Measurements from ENCODE around the gene CHST12.
A peak's percentile ranks its signal among the peaks of the same experiment; 100 is the strongest.
"Not testable (repeated sequence)": the region's sequence is repeated elsewhere in the genome, so short reads cannot be mapped to it uniquely, and the experiment has no call there.

Gene CHST12

DNA sequence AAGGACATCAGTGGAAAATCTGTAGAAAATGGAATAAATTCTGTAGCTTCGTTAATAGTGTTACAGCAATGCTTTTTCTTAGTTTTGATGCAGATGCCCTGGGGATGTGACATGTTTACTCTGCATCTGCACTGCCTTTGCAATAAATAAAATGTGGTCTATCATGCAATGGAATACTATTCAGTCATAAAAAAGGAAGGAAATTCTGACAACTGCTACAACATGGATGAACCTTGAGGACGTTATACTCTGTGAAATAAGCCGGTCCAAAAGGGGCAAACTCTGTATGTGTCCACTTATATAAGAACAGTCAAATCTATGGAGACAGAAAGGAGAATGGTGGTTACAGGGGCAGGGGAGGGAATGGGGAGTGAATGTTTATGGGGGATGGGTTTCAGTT is 59.3 kb downstream of the CHST12 start:
- no peak for DNase-seq (ENCODE audit: low read depth)

DNA sequence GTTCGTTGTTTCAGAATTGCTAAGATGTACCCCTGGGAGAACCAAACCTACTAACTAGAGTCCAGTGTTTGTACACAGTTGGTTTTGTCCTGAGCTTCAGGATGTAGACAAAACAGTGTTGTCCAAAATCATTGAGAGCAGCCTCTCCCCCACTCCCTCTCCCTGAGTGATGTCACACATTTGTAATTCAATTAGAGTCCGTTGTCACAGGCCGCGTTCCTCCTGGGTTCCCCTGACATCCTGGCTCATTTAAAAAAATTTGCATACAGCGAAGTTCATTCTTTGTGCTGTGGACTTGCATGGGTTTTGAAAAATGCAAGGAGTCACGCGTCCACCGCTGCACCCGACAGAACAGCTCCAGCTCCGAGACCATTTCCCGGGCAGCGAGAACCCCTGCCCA is 62.5 kb downstream of the CHST12 start:
- DNase-seq (ENCODE audit: low read depth) = no peak

DNA sequence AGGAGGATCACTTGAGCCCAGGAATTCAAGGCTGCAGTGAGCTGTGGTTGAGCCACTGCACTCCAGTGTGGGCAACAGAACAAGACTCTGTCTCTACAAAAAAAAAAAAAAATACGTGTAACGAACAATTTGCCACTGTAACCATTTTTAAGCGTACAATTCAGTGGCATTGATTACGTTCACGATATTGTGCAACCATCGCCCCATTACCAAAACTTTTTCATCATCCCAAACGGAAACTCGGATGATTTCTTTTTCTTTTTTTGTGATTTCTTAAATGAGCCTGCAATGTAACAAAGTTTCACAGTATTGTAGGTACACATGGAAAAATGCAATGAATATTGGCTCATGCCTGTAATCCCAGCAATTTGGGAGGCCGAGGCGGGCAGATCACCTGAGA is 63.3 kb downstream of the CHST12 start:
- DNase-seq (ENCODE audit: low read depth) = no peak

DNA sequence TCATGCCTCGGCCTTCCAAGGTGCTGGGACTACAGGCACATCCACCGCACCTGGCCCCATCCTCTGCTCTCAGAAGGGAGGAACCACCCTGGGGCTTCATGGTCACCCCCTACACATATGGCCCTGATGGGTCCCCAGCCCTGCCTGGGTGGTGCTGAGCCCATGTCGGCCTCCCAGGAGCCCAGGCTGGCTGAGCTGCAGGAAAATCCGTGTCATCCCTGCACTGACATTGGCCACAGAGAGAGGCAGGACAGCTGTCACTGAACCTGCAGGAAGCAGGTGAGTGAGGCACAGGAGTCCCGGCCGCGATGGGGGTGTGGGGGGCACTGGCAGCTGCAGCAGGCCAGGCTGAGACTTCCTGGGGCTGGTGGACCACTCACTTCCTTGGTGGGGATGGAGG is 64.8 kb downstream of the CHST12 start:
- DNase-seq (ENCODE audit: low read depth) = no peak

DNA sequence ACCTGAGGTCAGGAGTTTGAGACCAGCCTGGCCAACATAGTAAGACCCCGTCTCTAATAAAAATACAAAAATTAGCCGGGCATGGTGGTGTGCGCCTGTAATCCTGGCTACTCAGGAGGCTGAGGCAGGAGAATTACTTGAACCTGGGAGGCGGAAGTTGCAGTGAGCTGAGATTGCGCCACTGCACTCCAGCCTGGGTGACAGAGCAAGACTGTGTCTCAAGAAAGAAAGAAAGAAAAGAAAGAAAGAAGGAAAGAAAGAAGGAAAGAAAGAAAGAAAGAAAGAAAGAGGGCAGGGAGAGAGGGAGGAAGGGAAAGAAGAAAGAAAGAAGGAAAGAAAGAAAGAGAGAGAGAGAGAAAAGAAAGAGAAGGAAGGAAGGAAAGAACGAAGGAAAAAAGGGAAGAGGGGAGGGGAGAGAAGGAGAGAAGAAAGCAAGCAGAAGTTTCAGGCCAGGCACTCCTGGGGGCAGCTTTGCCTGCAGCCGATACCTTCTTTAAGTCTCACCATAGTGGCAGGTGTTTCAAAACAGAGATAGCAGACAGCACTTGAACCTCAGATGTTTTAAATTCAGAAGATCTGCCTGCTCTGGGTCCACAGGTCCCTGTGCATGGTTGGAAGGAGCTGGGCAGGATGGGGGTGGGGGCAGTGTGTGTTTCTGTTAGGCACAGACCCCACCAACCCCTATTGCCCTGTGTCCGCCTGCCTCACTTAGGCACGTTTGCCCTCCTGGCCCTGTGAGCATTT is 66.2 kb downstream of the CHST12 start:
- DNase-seq (ENCODE audit: low read depth) = not testable (repeated sequence)

DNA sequence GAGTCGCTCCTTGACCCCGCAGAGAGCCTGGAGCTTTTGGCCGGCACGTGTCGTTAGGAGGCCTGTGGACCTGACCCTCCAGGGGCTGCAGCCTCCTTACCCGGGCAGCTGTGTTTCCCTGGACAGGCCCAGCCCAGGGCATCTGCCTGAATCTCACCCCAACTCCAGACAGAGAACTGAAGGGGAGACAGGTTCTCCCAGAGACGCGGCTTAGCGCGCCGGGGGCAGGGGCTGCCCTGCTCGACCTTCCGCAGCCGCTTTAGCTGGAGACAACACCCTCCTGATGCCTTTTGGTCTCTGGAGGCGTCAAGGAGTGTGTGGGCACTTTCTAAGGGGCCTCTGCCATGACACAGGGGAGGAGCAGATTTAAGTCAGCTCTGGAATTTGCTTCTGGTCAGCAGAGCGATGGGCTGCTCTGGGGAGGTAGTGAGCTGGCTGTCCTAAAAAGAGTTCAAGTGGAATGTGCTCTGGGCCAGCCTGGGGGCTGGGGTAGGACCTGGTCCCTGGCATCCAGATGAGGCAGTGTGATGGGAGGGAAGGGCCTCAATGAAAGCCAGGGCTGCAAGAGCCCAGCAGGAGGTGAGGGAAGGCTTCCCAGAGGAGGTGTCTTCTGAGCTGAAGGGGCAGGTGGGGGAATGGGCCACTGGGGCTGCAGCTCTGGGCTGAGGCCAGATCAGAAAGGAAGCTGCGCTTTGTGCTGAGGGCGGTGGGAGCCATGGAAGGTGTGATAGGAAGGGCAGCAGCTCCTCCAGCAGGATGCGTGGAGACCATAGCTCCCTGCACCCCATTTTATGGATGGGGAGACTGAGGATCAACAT is 67.0 kb downstream of the CHST12 start:
- DNase-seq (ENCODE audit: low read depth) = no peak

DNA sequence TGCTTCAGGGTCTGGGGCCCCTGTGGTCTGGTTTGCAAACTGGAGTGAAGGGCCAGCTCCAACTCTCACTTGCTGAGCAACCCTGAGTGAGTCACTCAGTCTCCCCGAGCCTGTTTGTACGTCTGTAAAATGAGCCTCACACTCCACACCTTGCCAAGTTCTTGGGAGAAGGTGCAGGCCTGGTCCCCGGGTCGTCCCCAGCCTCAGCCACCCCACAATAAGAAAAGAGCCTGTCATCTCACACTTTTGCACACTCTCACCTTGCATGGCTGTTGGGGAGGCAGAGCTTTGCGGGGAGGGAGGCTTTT is 67.6 kb downstream of the CHST12 start:
- DNase-seq (ENCODE audit: low read depth) = peak; percentile 27

DNA sequence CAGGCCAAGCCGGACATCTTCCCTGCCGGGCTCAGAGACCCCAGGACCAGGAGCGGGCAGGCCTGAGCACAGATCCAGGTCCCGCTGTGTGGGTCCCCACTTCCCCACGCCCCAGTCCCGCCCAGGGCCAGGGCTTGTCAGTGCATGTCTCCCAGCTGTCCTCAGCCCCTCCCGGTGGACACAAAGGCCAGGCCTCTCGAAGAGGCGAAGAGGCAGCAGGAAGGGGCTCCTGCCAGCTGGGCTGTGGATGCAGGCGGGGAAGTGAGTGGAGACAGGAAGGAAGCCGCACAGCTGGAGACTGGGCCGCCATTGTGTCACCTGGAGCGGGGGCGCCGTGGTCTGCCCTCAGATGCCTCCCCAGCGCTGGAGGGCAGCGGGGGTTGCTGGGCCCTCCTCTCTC is 68.0 kb downstream of the CHST12 start:
- DNase-seq (ENCODE audit: low read depth) = no peak

DNA sequence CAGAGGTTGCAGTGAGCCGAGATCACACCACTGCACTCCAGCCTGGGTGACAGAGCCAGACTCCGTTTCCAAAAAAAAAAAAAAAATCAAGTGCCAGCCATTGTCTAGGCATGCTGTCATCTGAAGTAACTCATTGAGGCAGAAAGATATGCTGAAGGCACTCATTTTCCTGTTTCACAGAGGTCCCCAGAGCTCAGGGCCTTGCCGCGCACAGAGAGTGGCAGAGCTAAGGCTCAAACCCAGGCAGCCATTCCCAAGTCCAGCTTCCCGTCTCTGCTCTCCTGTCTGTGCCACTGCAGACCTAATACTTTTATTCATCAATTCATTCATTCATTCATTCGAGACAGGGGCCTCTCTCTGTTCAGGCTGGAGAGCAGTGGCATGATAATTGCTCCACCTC is 69.3 kb downstream of the CHST12 start:
- no peak for DNase-seq (ENCODE audit: low read depth)

DNA sequence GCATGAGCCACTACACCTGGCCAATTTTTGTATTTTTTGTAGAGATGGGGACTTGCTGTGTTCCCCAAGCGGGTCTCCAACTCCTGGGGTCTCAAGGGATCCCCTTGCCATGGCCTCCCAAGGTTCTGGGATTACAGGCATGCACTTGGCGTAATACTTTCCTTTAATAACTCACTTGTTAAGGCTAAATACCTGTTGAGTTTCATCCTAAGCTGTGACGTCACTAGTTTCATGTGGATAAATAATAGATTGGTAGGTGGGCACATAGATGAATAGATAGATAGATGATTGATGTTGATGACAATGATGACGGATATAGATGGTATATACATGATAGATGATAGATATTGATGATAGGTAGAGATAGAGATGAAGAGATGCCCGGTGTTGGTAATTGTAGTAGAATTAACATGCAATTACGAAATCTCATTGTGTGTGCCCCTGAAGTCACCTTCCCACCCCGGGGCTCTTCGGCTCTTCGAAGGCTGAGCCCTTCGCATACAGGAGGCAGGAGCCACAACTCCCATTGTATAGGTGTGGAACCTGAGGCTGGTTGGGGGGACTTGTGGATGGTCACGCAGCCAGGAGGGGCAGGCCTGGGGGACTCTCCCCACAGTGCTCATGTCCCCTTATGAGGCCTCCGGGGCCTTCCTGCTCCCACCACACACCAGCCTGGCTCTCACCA is 70.2 kb downstream of the CHST12 start:
- no peak for DNase-seq (ENCODE audit: low read depth)

DNA sequence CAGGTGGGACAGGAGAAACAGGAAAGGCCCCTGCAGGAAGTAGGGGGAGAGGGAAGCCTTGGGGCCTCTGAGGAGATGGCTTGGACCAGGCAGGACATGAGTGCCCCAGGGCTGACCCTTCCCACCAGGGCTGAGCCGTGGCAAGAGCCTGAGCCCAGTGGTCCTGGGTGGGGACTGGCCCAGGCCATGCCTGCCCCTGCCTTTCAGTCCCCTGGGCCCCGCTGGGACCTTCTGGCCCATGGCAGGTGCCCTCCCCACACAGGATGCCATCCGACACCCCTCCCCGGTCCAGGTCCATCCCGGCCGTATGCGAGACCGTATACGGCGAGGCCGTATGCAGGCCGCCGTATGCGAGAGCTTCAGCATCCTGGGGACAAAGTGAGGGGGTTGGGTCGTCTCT is 70.8 kb downstream of the CHST12 start:
- no peak for DNase-seq (ENCODE audit: low read depth)

DNA sequence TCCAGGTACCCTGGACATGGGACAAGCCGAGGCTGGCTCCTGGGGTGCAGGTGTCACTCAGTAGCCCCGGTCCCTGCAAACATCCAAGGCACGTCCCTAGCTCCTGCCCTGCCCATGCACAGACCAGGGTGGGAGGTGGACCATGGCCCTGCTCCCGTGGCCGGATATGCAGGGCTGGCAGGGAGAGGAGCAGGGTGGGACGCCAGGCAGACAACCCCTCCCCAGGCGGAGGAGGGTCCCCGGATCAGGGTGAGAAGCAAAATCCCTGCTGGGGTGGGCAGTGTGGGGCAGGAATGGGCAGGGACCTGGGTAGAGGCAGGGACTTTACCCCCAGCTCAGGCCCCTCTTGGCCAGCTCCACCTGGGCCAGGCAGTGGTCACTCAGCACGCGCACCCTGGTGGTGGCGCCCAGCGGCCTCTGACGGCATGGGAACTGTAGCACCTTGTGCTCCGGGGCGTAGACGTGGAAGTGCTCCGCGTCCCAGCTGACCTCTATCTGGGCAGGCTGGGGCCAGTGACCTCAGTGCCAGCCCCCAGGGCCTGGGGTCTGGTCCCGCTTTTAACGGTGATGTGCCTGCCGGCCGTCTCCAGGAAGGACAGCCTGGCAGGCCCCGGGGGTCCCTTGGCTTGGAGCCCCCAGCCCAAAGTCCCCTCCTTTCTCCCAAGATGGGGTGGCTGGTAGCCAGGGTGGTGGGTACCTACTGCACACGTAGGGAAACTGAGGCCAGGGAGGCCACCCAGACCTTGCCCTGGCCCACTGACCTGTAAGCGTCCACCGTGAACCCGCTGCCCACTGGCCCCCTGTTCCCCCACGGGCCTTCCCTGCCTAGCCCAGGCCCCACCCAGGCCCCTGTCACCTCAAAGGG is 71.6 kb downstream of the CHST12 start:
- DNase-seq (ENCODE audit: low read depth) = no peak

DNA sequence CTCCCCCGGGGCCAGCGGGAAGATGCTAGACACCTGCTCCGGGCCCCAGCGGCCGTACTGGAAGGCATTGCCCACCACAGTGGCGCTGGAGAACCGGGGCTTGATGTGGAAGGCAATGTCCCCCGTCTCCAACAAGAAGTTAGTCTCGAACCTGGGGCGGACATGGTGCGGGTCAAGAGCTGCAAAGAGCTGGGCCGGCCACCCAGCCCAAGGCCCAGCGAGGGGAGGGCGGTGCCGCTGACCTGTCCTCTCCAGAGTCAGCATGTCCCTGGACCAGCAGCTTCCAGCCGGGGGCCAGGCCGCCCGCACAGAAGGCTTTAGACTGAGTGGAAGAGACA is 72.2 kb downstream of the CHST12 start:
- DNase-seq (ENCODE audit: low read depth) = no peak

DNA sequence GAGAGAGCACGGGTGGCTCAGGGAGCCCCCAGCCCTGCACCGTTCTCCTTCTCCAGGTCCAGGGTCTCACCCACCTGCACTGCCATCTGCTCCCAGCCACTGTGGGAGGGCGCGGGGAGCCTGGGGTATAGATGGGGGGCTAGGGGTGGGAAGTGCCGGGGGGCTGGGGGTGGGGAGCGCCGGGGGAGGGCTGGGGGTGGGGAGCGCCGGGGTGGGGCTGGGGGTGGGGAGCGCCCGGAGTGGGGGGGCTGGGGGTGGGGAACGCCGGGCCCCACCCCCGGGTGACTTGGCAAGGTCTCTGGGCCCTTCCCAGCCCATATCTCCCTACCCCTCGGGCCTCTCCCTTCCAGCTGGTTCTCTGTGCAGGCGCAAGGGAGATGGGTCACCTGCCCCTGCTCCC is 72.9 kb downstream of the CHST12 start, which contains the start of gene GRIFIN:
Gene GRIFIN, minus strand, starts transcription at position 101 of the 400 bp plus-strand sequence. Its CDS starts 15 bp downstream, at position 86.
- no peak for DNase-seq (ENCODE audit: low read depth)

DNA sequence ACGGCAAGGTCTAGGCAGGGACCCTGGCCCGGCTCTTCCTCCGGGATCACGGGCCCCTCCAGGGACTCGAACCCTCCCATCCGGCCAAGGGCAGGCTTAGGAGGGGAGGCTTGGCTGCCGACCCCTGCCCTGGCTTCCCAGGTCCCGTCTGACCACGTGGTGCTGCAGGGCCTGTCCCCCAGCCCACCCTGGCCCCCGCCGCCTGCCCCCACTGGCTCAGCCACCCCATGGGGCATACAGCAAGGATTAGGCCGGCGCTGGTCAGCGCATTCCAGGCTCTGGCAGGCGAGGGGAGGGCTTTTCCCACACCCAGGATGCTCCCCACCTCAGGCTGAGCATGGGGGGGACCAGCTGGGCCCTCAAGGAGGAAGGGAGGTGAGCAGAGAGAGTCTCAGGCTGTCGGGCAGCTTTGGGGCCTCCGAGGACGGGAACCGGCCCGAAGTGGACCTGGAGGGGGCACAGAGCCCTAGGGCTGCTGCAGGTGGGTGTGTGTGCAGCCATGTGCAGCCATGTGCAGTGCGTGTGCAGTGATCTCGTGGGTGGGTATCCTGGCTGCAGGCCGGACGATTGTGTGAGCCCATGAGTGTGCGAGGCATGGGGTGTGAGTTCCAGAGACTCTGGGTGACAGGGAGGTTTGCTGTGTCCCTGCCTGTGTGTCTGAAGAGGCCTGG is 73.5 kb downstream of the CHST12 start:
- DNase-seq (ENCODE audit: low read depth) = no peak

DNA sequence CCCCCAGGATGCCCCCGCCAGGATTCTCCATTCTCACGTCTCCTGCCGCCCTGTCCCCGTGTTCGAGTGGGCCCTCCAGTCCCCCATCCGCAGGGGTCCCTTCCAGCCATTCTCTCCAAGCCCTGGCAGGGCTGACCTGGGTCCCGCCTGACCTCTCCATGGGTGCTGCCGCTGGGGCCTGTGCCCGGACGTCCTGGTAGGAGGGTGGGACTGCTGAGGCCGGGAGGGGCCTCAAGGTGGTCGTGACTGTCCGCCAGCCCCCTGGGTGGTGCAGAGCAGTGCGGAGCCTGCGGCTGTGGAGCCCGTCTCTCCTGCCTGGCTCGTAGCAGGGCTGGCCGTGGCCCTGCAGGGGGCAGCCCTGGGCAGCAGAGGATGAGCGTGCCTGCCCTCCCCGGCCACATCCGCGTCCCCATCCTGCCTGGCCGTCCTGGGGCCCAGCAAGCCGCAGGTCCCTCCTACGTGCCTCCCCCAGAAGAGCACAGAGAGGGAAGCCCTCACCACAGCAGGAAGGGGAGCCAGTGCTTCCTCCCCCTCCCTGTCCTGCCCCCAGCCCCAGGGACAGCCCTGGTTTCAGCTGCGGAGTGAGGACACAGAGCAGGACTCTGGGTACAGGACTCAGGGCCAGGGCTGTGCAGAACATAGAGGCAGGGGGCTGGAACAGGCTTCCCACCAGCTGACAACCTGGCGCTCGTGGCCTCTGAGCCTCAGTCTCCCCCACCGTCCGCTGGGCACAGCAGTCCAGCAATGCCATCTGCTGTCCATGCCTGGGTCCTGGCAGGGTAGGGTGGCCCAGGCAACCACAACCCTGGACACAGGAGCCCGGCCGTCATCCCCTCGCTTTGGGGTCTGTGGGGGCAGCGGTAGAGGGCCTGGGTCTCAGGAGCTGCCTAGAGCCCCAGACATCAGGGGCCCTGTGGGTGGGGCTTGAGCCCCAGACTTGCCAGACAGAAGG is 74.3 kb downstream of the CHST12 start:
- DNase-seq (ENCODE audit: low read depth) = peak; percentile 22

DNA sequence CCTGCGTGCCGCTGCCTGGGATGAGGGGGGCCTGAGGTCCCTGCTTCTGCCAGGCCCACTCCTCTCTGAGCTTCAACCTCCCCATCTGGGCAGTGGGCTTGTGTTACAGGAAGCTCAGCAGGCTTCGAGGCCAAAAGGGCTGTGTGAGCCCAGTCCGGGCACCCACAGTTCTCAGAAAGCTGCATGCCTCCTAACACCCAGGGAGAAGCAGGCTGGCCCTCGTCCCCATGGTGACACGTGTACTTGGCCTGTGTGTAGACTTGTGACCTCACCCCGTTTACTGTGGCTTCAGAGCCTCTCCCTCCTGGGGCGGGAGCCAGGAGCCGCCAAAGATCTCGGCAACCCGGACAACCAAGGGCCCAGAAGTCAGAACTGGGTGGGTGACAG is 75.0 kb downstream of the CHST12 start:
- no peak for DNase-seq (ENCODE audit: low read depth)

DNA sequence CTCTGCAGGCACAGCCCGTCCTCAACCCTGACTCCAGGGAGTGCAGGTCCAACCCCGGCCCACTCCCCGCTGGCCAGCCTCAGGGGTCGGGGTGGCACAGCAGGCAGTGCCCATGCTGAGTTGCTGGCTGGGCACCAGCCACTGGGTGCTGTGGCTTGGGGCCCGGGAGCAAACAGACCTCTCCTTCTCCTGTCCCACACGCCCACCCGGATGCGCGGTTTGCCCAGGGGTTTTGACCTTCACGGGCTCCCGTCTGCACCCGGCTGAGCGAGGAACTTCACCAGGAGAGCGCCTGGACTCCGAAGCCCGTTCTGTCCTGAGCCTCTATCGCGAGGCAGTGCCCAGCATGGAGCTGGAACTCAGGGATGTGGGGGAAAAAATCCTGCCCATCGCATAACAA is 75.4 kb downstream of the CHST12 start:
- no peak for DNase-seq (ENCODE audit: low read depth)

DNA sequence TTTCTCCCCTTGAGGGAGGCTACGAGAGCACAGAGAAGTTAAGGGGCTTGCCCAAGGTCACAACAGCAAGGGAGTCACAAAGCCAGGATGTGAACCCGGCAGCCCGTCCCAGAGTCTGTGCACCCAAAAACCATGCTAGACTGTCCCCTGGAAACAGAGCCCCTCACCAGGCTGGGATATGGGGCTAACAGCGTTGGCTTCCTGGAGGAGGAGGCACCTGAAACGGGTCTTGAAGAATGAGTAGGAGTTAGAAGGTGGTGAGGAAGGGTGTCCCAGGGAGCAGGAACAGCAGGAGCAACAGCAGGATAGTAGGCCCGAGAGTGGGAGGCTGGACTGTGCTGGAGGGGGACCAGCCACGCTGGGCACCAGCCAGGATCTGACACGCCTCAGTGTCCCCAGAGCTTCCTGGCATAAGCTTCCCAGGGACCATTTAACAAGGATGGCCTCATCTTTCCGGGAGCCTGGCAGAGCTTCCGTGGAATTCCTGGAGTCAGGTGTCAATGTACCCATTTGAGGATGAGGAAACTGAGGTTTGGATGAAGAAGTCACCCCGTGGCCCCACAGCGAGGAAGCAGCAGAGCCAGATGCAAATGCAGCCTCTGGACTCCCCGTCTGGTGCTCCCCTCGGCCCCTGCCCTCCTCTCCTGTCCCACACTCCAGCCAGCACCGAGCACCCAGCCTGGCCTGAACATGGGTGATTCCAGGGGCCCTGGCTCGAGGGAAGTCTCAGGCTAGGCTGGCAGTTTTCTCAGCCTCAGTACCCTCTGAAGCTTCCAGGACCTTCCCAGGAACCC is 76.1 kb downstream of the CHST12 start:
- DNase-seq (ENCODE audit: low read depth) = no peak

DNA sequence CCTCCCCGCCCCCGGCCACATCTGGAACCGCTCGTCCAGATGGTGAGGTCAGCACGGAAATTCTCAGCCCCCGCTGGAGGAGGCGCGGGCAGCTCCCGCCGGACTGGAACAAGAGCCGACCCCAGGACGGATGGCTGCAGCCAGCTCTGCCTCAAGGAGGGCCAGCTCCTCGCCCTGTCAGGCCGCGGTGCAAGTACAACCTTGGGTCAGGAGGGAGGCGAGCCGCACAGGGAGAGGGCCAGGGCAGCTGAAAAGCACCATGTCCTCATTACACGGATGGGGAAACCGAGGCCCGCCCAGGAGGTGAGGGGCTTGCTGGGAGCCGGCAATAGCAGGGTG is 76.6 kb downstream of the CHST12 start:
- DNase-seq (ENCODE audit: low read depth) = no peak

All from amniotic epithelial cell (primary cell).